ENCODE results near the gene AFG3L2. TPM values are rescaled to one million over a fixed set of nuclear protein-coding genes. Genes with fewer than 3 reads are reported as not detected.
A peak's percentile ranks its signal among the peaks of the same experiment; 100 is the strongest.

AFG3L2 gene
- total RNA-seq, 6 experiments from 2014 or later, result 35.2 to 44.4 (median 39.0) TPM

- H3K27ac Mint-ChIP-seq, result peak overlapping the region; percentile 85
- peaks cover 10% of the 10 kb centered on the region for H3K9me3 Mint-ChIP-seq
- DNase-seq, result no peak
- no peak for TF ChIP-seq CTCF (IDR thresholded peaks at IDR 0.05)
- H3K4me3 Mint-ChIP-seq, result peak overlapping the region; percentile 65
- H3K27me3 Mint-ChIP-seq (ENCODE audit: insufficient read depth), result no peaks in the 10 kb centered on the region; the same call in 1 of the 2 replicates
- H3K36me3 Mint-ChIP-seq (ENCODE audit: low read depth), result peaks cover 62% of the 10 kb centered on the region
- H3K4me1 Mint-ChIP-seq (ENCODE audit: low read depth), result peaks cover 78% of the 10 kb centered on the region
Measured at GRCh38 chr18:12315911-12316310, 61.1 kb downstream of the AFG3L2 start.

GRCh38 chr18:12315490-12315889 is 61.5 kb downstream of the AFG3L2 start:
- Mint-ChIP-seq H3K9me3 (peaks cover 15% of the 10 kb centered on the region), H3K4me1 (ENCODE audit: low read depth) (peaks cover 78% of the 10 kb centered on the region)
- DNase-seq, result no peak

GRCh38 chr18:12314591-12315305 is 62.3 kb downstream of the AFG3L2 start:
- peaks cover 79% of the 10 kb centered on the region for H3K4me1 Mint-ChIP-seq (ENCODE audit: low read depth)
- H3K36me3 Mint-ChIP-seq (ENCODE audit: low read depth), result peaks cover 64% of the 10 kb centered on the region
- no peak for TF ChIP-seq CTCF (IDR thresholded peaks at IDR 0.05)
- DNase-seq, result no peak
- peaks cover 1% of the 10 kb centered on the region; the same call in 1 of the 2 replicates for H3K27me3 Mint-ChIP-seq (ENCODE audit: insufficient read depth)
- H3K27ac Mint-ChIP-seq, result peak overlapping the region; percentile 85
- peaks cover 18% of the 10 kb centered on the region for H3K9me3 Mint-ChIP-seq
- peak overlapping the region; percentile 65; the same call in 1 of the 2 replicates for H3K4me3 Mint-ChIP-seq

More at GRCh38 chr18:12315490-12315889, 61.5 kb downstream of the AFG3L2 start:
- Mint-ChIP-seq H3K4me3 (peak overlapping the region; percentile 65), H3K27me3 (ENCODE audit: insufficient read depth) (no peaks in the 10 kb centered on the region; the same call in 1 of the 2 replicates), H3K36me3 (ENCODE audit: low read depth) (peaks cover 62% of the 10 kb centered on the region), H3K27ac (peak overlapping the region; percentile 85)
- TF ChIP-seq CTCF (IDR thresholded peaks at IDR 0.05), result no peak

- Mint-ChIP-seq H3K27me3 (ENCODE audit: insufficient read depth) (peaks cover 7% of the 10 kb centered on the region), H3K4me3 (peak overlapping the region; percentile 56), H3K4me1 (ENCODE audit: low read depth) (peaks cover 84% of the 10 kb centered on the region), H3K36me3 (ENCODE audit: low read depth) (peaks cover 75% of the 10 kb centered on the region), H3K9me3 (peaks cover 21% of the 10 kb centered on the region), H3K27ac (peak overlapping the region; percentile 85)
- no peak for TF ChIP-seq CTCF (IDR thresholded peaks at IDR 0.05)
- no peak for DNase-seq
Measured at GRCh38 chr18:12313530-12314245, 63.3 kb downstream of the AFG3L2 start.

- no peak for DNase-seq
- H3K27ac Mint-ChIP-seq, result peak overlapping the region; percentile 85
- H3K36me3 Mint-ChIP-seq (ENCODE audit: low read depth), result peaks cover 73% of the 10 kb centered on the region
- H3K4me1 Mint-ChIP-seq (ENCODE audit: low read depth), result peaks cover 77% of the 10 kb centered on the region
- H3K4me3 Mint-ChIP-seq, result peak overlapping the region; percentile 56
- peaks cover 21% of the 10 kb centered on the region for H3K9me3 Mint-ChIP-seq
- TF ChIP-seq CTCF (IDR thresholded peaks at IDR 0.05), result no peak
- H3K27me3 Mint-ChIP-seq (ENCODE audit: insufficient read depth), result peaks cover 10% of the 10 kb centered on the region
Measured at GRCh38 chr18:12312976-12313375, 64.1 kb downstream of the AFG3L2 start.
